ENCODE measurements around the gene OLA1.

- TF ChIP-seq REST (IDR thresholded peaks at IDR 0.05; ENCODE audit: insufficient read depth in 1 of 2, low read depth in 2 of 2, low read length in 2 of 2) (no peak), POLR2AphosphoS5 (IDR thresholded peaks at IDR 0.05; ENCODE audit: low read depth, low read length) (no peak), SIN3A (IDR thresholded peaks at IDR 0.05; ENCODE audit: borderline replicate concordance, insufficient read depth, low read length) (no peak), TAF1 (IDR thresholded peaks at IDR 0.05; ENCODE audit: borderline replicate concordance, insufficient read depth, low read length) (no peak), FOXP2 (optimal IDR thresholded peaks at IDR 0.05; ENCODE audit: borderline replicate concordance, extremely low read depth, extremely low read length, insufficient read depth) (no peak)
These were observed 42.8 kb downstream of the OLA1 start for GRCh38 chr2:174205562-174205961.

Measured in PFSK-1 (cell line).